ENCODE results near the gene DCDC2.
"Not testable (repeated sequence)": the region's sequence is repeated elsewhere in the genome, so short reads cannot be mapped to it uniquely, and the experiment has no call there.

Gene DCDC2

GRCh38 chr6:24329451-24329850 lies 28.4 kb downstream of the DCDC2 start:
- FAIRE-seq (no peak), DNase-seq (ENCODE audit: insufficient read length, low spot score) (no peak)

GRCh38 chr6:24329022-24329421 lies 28.8 kb downstream of the DCDC2 start:
- DNase-seq (ENCODE audit: insufficient read length, low spot score) = no peak
- no peak for FAIRE-seq

DNA sequence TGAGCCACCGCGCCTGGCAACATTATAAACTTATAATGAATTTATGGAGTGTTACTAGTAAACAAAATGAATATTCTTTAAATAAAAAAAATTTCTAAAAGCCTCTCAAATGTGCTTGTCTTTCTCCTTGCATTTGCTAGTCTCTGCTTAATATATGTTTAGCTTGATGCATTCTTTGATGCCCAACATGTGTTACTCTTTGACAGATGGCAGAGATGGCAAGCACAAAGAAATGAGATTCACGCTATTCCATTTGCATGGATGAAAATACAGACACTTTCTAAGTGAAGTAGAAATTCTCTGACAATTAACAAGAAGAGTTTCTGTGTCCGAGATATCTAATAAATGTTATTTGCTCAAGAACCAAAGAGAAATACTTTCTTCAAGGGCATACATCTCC lies 30.1 kb downstream of the DCDC2 start:
- no peak for FAIRE-seq
- no peak for DNase-seq (ENCODE audit: insufficient read length, low spot score)

- FAIRE-seq (no peak), DNase-seq (ENCODE audit: insufficient read length, low spot score) (no peak)
Observed at GRCh38 chr6:24325978-24326377, 31.9 kb downstream of the DCDC2 start.

- no peak for DNase-seq (ENCODE audit: insufficient read length, low spot score)
- no peak for FAIRE-seq
Observed at GRCh38 chr6:24324617-24325016, 33.2 kb downstream of the DCDC2 start.

DNA sequence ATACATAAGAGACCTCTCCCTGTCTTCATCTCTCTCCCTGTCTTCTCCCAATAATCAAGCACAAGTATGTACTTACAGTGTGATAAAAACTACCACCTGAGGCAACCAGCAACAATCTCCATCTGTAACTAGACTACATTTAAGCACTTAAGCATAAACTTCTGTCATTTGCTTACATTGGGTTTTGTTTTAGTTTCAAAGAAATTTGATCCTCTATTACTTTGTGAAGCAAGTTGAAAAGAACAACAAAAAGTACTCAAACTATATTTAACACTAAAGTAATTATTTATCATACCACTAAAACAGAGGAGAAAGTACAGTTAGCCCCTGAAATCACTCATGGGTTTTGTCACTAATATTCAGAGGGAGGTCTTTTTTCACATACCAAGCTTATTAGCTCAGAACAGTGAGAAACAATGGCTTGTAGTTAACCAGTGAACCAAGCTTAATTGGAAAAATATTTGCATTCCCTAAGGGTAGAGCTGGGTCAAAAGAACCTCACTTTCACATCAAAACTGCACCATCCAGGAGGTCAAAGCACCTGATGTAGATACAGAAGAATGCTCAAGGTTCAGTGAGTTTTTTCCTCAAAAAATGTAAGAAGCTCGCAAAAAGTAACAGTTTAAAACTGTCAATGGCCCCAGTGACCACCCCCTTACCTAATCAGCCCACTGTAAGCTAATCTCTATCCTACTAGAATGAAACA lies 34.1 kb downstream of the DCDC2 start:
- FAIRE-seq (no peak), DNase-seq (ENCODE audit: insufficient read length, low spot score) (no peak)

DNA sequence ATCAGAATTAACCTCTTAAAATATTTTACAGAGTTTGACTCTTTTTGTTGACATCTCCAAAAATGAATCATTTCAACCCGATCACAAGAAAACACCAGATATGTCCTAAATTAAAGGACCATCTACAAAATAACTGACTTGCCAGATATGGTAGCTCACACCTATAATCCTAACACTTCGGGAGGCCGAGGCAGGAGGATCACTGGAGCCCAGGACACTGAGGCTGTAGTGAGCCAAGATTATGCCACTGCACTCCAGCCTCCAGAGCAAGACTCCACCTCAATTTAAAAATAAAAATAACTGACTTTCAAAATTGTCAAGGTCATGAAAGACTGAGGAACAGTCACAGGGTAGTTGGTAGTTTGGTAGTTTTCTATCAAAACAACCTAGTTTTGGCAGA lies 34.9 kb downstream of the DCDC2 start:
- no peak for FAIRE-seq
- DNase-seq (ENCODE audit: insufficient read length, low spot score) = no peak

GRCh38 chr6:24322446-24322845 lies 35.4 kb downstream of the DCDC2 start:
- DNase-seq (ENCODE audit: insufficient read length, low spot score); FAIRE-seq: not testable (repeated sequence)

DNA sequence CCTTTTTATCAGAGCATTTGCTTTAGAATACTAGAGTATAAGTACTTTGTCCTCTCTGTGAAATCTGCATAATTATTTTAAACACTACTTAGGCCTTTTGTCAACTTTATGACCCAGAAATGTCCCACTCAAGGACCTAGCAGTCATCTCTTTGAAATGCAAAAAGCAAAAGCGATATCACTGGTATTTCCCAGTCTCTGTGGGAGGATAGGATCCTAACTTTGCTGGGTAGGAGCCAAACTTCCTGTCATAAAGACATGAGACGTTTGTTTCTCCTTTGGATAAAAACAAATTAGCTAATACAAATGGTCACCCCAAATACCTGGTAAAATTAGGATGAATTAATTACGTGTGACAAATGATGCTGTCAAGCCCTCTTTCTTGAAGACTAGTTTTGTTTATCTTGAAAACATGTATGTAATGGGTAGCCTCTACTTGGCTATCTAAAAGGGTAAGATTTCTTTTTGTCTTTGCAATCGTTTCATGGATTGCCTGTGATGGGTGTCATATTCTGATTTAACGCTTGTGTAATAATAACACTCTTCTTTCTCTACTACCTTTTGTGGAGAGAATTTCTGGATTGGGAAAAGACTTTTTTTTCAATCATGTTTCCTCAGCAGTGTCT lies 36.2 kb downstream of the DCDC2 start:
- DNase-seq (ENCODE audit: insufficient read length, low spot score) (no peak), FAIRE-seq (no peak)

GRCh38 chr6:24313251-24314141 lies 44.4 kb downstream of the DCDC2 start:
- FAIRE-seq = no peak
- DNase-seq (ENCODE audit: insufficient read length, low spot score) = no peak

DNA sequence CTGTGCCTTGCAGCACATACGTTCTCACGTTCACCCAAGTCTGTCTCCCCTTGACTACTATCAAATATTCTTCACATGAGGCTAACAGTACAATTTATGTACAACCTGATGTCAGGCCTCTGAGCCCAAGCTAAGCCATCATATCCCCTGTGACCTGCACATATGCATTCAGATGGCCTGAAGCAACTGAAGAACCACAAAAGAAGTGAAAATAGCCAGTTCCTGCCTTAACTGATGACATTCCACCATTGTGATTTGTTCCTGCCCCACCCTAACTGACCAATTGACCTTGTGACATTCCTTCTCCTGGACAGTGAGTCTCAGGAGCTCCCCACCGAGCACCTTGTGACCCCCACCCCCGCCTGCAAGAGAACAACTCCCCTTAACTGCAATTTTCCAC lies 46.1 kb downstream of the DCDC2 start:
- FAIRE-seq; DNase-seq (ENCODE audit: insufficient read length, low spot score): not testable (repeated sequence)

DNA sequence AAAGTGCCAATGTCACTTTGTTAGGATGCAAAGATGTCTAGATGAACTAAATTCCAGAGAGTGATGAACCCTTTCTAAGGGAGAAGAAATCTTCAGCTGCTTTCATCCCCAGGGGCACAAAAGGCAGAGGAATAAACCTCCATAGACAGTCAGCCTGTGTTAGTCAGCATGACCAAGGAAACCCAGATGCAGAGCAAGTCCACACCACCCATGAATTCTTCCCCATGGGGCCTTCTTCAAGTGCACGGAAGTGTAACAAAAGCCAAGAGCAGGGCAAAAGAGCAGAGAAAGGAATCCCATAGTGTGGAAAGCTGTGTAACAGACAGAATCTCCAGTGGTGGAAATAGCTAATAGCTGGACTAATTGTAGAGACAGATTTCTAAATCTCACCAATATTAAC lies 50.0 kb downstream of the DCDC2 start:
- no peak for DNase-seq (ENCODE audit: insufficient read length, low spot score)
- FAIRE-seq = no peak

DNA sequence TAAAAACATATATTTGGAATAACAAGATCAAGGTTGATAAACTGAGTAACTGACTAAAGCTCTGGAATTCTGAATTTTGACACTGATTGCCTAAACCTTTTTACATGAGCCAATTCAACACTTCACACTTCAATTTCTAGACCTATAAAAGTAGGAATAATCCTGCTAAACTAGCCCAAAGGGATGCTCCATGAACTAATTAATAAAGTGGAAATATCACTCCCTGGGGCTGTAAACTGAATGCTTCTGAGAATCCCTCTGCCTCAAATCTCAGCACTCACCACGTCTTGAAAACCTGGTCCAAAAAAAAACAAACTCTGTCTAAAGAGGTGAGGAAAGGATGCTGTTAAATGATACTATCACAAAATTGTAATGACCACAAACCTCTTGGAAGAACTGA lies 50.9 kb downstream of the DCDC2 start:
- FAIRE-seq (no peak), DNase-seq (ENCODE audit: insufficient read length, low spot score) (no peak)

GRCh38 chr6:24306038-24306437 lies 51.8 kb downstream of the DCDC2 start:
- FAIRE-seq (no peak), DNase-seq (ENCODE audit: insufficient read length, low spot score) (no peak)

DNA sequence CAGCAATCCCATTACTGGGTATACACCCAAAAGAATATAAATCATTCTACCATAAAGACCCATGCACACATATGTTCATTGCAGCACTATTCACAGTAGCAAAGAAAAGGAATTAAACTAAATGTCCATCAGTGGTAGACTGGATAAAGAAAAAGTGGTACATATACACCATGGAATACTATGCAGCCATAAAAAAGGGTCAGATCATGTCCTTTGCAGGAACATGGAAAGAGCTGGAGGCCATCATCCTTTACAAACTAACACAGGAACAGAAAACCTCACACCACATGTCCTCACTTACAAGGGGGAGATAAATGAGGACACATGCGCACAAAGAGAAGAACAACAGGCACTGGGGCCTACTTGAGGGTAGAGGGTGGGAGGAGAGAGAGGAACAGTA lies 60.9 kb downstream of the DCDC2 start:
- DNase-seq (ENCODE audit: insufficient read length, low spot score) (no peak), FAIRE-seq (no peak)

DNA sequence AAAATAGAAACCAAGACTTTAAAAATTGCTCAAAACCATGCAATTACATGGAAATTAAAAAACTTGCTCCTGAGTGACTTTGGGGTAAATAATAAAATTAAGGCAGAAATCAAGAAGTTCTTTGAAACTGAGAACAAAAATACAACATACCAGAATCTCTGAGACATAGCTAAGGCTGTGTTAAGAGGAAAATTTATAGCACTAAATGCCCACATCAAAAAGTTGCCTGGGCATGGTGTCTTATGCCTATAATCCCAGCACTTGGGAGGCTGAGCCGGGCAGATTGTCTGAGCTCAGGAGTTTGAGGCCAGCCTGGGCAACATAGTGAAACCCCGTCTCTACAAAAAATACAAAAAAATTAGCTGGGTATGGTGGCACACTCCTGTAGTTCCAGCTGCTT lies 64.0 kb downstream of the DCDC2 start:
- DNase-seq (ENCODE audit: insufficient read length, low spot score); FAIRE-seq: not testable (repeated sequence)

DNA sequence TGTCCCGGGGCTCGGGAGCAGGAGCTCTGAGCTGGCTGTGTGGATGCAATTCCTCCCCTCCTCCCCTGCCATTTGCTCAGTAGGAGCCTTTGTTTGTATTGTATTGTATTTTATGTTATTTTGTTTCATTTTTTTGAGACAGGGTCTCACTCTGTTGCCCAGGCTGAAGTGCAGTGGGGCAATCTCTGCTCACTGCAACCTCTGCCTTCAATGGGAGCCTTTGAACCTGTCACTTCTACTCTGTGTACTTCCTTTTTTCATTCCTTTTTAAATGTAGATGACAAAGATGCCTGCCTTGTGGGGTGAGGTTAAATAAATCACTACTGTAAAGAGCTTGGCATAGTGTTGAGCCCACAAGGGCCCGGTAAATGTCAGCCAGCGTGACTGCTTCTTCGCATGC lies 70.6 kb downstream of the DCDC2 start:
- no peak for DNase-seq (ENCODE audit: insufficient read length, low spot score)
- FAIRE-seq = no peak

- FAIRE-seq = no peak
- no peak for DNase-seq (ENCODE audit: insufficient read length, low spot score)
Observed at GRCh38 chr6:24284006-24284405, 73.9 kb downstream of the DCDC2 start.

DNA sequence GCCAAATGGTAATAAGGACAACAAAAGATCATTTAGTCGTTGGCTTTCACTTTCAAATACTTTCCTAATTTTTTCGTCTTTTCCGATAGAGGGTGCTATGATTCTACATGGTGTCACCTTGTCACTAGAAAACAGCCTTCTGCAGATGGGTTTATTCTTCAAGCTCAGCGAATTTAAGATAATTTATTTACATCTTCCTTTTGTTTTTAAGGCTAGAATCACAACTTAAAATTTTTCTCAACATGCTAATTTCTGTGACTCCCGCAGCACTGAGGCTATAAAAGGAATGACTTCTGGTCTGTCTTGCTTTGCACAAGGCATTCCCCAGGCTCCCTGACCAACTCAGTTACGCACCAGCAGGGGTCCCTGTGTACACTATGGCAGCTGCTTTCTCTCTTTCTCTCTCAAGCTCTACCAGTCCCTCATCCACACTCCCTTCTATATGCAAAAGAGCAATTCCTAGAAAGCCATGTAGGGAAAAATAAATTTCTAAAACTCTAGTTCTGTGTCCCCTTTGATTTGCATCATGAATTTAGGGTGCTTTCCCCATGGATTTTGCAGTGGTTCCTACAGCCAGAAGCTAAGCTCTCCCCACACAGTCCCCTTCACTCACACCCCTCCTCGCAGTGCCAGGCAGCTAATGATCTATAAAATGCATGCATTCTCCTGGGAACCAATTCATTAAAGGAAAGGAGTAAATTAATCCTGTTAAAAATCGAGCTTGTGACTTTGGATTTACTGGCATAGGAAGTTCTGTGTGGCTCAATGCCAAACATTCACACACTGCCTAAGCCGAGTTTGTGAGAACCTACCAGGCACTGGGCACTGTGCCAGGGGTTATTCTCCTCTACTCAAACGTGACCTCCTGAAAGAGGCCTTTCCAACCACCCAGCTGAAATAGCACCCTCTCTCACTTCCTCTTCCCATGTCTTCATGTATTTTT lies 74.5 kb downstream of the DCDC2 start:
- FAIRE-seq = peak; percentile 69
- peak; percentile 19 for DNase-seq (ENCODE audit: insufficient read length, low spot score)

GRCh38 chr6:24274441-24275083 lies 83.3 kb downstream of the DCDC2 start:
- no peak for DNase-seq (ENCODE audit: insufficient read length, low spot score)
- no peak for FAIRE-seq

Measured in GM19239 (cell line).